H1 (cell line): Measurements from ENCODE around the gene PPP2R2C. TPM values are rescaled to one million over a fixed set of nuclear protein-coding genes. Genes with fewer than 3 reads are reported as not detected.

Experiments
- EGR1 ChIP-seq: IDR thresholded peaks from 2 replicates; pipeline ENCODE4 v1.6.1; 2011; ENCODE audit warnings: low read depth, low read length, borderline replicate concordance
- GABPA ChIP-seq: IDR thresholded peaks from 2 replicates; pipeline ENCODE4 v1.6.1; 2011; ENCODE audit warnings: mild to moderate bottlenecking, low read length, moderate library complexity, borderline replicate concordance; ENCODE audit not compliant: insufficient read depth
- polyA plus RNA-seq, 7 experiments: library from polyadenylated mRNA; depleted of rRNA in 3 of 7; stranded (reverse) in 5 of 7; unstranded in 2 of 7; fragments of >200 nt in 5 of 7; fragments of 200-250 nt in 2 of 7; gene quantifications; 1 replicate in 5 of 7; 2 replicates in 1 of 7; 4 replicates in 1 of 7; pipeline versions ENCODE4 v1.2.1 to v1.2.3, GENCODE V29; 2011 to 2013; ENCODE audit warnings: missing spikeins in 2 of 7, mixed read lengths in 2 of 7
- total RNA-seq: library from RNA; stranded (reverse); fragmentation: NEBNext Ultra II Directional; extraction: Animal tissue kit (Norgen Biotek cat#: 25700); gene quantifications from 2 replicates; pipeline ENCODE4 v1.2.1, GENCODE V29; 2021
- TF ChIP-seq, protein P1 (sequence below): IDR thresholded peaks from 2 replicates; pipeline ENCODE4 v1.6.1; 2012; ENCODE audit warnings: inconsistent platforms
- TF ChIP-seq, protein P2 (sequence below): IDR thresholded peaks from 2 replicates; pipeline ENCODE4 v1.6.1; 2012; ENCODE audit warnings: low read length, inconsistent platforms

PPP2R2C gene
- total and polyA plus RNA-seq, 2 of the 8 experiments (the other 6 are each of a cell fraction or from before 2014, with no cell fraction given), result 6.4 TPM

DNA sequence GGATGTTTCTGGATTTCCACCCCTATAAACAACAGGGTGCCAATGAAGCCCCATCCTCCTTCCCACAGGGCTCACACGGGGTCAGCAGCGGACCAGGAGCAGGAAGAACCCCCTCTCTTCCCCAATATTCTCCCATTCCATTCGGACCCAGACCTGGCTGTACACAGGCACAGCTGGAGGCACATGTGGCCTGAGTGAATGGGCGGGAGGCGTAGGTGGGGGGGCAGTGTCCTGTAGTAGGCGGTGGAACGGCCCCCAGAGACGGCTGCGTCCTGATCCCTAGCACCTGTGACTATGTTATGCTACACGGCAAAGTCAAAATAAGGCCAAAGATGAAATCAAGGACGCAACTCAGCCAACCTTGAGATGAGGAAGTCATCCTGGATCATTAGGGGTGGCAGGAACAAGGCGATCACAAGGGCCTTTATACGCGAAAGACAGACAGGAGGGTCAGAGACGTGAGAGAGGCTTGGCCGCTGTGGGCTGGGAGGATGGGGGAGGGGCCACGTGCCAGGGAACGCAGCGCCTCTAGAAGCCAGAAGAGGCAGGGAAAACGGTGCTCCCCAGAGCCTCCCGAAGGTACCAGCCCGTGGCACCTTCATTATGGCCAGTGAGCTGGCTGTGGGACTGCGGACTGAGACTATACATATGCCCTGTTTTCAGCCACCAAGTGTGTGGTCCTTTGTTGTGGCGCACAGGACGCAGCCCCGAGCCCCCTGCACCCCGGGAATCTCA lies 127.2 kb downstream of the PPP2R2C start (continued):
- TF ChIP-seq, protein P1, sequence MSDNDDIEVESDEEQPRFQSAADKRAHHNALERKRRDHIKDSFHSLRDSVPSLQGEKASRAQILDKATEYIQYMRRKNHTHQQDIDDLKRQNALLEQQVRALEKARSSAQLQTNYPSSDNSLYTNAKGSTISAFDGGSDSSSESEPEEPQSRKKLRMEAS, result no peak
- TF ChIP-seq GABPA (no peak), EGR1 (no peak)
- TF ChIP-seq, protein P2, sequence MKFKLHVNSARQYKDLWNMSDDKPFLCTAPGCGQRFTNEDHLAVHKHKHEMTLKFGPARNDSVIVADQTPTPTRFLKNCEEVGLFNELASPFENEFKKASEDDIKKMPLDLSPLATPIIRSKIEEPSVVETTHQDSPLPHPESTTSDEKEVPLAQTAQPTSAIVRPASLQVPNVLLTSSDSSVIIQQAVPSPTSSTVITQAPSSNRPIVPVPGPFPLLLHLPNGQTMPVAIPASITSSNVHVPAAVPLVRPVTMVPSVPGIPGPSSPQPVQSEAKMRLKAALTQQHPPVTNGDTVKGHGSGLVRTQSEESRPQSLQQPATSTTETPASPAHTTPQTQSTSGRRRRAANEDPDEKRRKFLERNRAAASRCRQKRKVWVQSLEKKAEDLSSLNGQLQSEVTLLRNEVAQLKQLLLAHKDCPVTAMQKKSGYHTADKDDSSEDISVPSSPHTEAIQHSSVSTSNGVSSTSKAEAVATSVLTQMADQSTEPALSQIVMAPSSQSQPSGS, result no peak
